Measurements from ENCODE around the gene CLBA1.
A peak's percentile ranks its signal among the peaks of the same experiment; 100 is the strongest.

CLBA1 gene

GRCh38 chr14:104968541-104969401 is 16.8 kb upstream of the CLBA1 start:
- peak in 1 of 5 donors; percentile 4 for DNase-seq

- DNase-seq = peak in 1 of 5 donors; percentile 3
These were observed 15.8 kb upstream of the CLBA1 start for GRCh38 chr14:104969741-104970230.

DNA sequence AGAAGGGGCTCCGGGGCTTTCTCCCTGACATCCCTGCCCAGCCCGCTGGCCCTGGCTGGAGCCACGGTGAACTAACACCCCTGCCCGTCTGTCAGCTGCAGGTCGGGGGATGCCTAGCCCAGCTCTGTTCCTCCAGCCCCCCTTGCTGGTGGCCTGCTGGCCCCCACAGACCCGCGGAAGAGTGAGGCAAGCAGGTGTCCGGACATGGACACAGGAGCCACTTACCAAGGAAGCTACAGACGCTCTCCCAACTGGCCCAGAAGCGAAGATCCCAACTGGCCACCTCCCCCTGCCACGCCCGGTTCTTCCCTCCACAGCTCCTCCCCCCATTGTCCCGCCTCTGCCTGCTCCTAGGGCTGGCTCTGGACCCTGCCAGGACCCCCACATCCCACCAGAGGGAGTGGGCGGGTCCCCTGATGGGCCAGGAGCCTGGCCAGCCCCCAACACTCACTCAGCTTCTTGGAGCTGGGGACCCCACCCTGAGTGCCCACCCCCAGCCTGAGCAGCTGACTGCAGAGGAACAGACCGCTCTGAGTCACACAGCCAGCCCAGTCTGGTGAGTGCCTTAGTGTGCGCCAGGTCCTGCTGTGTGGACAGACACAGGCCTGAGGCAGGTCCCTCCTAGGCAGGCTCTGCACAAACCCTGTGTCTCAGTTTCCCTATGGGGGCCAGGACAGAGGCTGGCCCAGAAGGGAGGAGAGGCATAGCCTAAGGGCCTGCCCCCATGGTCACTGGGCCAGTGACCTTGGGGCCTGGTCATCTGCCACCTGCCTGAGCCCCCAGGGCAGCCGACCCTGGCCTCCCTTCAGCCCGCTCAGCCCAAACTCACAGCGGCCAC is 15.1 kb upstream of the CLBA1 start:
- peak in 1 of 5 donors; percentile 5 for DNase-seq

- peak in 1 of 5 donors; percentile 4 for DNase-seq
These were observed 13.9 kb upstream of the CLBA1 start for GRCh38 chr14:104971447-104972240.

DNA sequence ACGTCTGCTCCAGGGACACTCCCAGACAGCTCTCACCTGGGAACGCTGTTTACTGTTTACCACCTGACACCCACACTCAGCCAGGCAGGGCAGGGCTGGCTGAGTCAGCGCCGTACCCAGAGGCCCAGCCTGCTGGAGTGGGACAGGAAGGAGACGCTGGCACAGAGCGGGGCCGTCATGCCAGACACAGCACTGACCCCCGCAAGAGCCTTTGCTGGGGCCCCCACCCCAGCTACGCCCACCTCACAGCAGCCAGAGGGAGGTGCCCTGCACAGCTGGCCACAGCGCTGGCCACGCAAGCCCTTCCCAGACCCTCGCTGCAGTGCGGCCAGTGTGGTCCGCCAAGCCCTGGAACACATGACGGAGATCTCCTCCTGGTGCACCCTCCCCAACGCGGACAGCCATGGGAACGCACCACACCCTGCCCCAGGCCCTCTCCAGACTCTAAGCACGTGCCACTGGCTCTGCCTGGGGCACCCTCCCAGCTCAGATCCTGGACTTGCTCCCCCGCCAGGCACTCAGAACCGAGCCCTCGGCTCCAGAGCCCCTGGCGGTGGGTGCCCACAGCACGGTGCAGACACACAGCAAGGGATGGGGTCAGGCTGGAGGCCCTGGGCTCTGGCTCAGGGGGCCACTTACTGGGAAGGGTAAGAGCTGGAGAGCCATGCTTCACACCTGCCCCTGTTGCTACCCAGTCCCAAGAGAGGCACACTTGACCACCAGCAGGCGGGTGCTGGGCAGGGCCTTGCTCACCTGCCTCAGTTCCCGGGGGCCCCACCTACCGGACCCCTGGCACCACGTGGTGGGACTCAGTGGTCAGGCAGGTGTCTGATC is 13.1 kb upstream of the CLBA1 start:
- no peak for DNase-seq

DNA sequence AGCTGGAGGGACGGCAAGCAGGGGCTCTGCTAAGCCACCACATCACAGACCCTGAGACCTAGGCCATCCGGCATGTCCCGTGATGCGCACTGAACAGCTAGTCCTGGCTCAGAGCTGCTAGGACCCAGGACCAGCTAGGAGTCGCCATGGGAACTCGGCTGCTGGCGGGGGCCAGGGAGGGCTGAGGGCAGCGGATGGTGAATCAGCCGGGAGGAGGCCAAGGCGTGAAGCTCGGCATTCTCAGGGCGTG is 12.5 kb upstream of the CLBA1 start:
- DNase-seq = no peak

GRCh38 chr14:104973385-104974145 is 12.0 kb upstream of the CLBA1 start:
- no peak for DNase-seq

- no peak for DNase-seq
These were observed 11.4 kb upstream of the CLBA1 start for GRCh38 chr14:104974146-104974541.

GRCh38 chr14:104974665-104975390 is 10.8 kb upstream of the CLBA1 start:
- no peak for DNase-seq

- DNase-seq = peak in 1 of 5 donors; percentile 24
These were observed 9.9 kb upstream of the CLBA1 start for GRCh38 chr14:104975481-104976197.

DNA sequence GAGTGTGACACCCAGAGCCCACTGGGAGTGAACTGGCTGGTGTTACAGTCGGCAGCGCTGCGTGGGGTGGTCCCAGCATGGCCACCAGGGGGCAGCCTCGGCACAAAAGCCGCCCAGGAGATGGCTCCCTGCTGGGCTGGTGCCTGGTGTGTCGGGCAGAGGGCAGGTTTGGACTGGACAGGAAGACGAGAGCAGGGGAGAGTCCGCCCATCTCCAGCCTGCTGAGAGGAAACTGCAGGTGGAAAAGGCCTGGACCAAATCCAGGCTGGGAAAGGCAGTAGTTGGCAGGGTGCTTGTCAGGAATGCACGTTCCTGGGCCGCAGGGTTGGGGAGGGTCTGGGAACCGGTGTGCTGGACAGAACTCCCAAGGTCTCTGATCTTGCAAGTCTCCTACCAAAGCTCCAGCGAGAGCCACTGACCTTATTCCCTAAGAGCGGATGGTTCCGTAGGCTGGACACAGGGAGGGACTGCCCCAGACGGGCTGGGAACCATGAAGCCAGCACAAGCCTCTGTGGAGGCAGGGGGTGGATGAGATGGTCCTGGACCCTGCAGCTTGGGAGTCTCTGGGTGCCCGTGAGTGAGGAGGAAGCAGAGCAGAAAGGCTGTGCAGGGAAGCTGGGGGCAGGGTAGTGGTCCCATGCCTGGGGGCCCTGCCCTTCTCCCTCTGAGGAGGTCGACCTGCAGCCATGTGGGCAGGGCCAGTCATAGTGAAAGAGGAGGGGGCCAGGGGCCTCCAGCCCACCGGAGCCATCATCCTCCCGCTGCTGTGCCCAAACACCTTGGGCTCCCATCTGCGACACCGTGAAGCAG is 9.2 kb upstream of the CLBA1 start:
- peak; percentile 71 to 85 (median 79) for DNase-seq

DNA sequence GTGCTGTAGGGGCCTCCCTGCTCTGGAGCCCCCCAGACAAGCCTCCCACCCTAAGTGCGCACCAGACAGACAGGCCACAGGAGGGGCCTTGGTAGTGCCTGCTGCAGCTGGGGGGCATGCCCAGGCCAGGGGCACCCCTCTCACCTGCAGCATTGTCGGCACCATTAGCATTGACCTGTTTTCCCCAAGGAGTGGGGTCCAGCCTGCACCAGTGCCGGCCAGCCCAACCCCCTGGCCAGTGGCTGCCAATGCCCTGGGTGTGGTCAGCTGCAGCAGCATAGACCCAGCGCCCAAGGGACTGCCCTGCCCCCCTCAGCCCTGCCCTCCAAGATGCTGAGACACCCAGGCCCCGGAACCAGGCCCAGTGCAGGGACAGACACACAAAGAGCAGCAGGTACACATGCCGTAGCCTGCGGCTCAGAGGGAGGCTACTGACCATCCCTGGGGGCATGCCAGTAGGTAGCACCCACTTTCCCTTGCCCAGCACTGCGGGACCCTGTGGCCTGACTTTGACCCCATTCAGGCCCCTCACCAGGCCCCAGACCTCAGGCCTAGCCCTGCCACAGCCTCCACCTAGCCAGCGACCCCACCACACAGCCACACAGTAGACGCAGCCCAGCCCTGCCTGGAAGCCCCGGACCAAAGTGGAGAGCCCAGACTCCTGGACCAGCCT is 8.4 kb upstream of the CLBA1 start:
- peak in 1 of 5 donors; percentile 12 for DNase-seq

DNA sequence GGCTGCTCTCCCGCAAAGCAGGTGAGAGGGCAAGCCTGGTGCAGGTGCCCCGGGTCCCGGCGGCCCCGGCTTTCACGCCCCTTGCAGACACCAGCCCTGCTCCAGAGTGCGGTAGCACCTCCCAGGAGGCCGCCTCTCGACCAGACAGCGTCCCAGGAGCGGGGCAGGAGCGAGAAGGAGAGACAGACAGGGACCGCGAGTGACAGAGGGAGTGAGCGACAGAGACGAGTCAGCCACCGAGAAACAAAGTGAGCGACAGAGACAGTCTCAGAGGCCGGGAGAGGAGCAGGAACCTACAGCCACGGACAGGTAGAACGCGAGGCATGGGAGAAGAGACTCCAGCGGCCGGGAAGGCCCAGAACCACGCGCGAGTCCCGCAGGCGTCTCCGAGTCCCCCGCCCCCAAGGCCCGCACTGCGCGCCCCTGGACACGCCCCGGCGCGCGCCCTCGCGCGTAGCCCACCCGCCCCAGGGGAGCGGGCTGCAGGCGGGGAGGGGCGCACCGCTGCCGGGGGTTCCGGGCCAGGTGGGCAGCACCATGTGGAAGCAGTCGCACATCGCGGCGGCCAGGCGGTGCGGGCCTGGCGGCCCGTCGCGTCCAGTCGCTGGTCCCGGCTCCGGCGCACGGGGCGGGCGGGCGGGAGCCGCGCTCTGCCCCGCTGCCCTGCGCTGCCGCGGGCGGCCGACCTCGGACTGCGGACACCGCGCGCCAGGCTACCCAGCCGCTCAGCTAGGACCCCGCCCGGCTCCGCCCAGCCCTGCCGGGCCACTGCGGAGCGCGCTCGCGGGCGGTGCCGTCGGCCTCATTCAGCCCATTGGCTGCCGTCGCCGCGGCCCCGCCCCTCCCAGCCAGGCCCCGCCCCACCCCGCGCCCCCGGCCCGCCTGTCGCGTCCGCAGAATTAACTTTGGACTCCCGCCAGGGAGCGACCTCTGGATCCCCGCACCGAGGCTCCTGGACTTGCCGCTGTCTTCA is 7.6 kb upstream of the CLBA1 start, which contains the start of gene AHNAK2:
AHNAK2 (minus strand) TSS at position 694 of the 973 bp plus-strand sequence; CDS start at position 557, 137 bp downstream.
- peak in 4 of 5 donors; percentile 27 to 58 (median 33) for DNase-seq

GRCh38 chr14:104978746-104979691 is 6.6 kb upstream of the CLBA1 start:
- DNase-seq = peak in 1 of 5 donors; percentile 10

- peak in 1 of 5 donors; percentile 7 for DNase-seq
These were observed 5.6 kb upstream of the CLBA1 start for GRCh38 chr14:104979758-104980610.
